HUES48 (cell line): ENCODE results near the gene TENM4.

Experiments used
- H3K27ac ChIP-seq: one replicate; pipeline ENCODE4 v1.7.0; 2013; ENCODE audit warnings: low read depth, low read length, inconsistent platforms
- H3K27me3 ChIP-seq: 2 replicates; pipeline ENCODE4 v1.6.1; 2013; ENCODE audit warnings: mild to moderate bottlenecking, low read length; ENCODE audit not compliant: control insufficient read depth, insufficient read depth
- H3K36me3 ChIP-seq: 2 replicates; pipeline ENCODE4 v1.6.1; 2013; ENCODE audit warnings: low read length; ENCODE audit not compliant: control insufficient read depth, insufficient read depth
- H3K4me1 ChIP-seq: 2 replicates; pipeline ENCODE4 v1.6.1; 2013; ENCODE audit warnings: mild to moderate bottlenecking, low read length; ENCODE audit not compliant: control insufficient read depth, insufficient read depth
- H3K4me3 ChIP-seq: 2 replicates; pipeline ENCODE4 v1.5.1; 2013; ENCODE audit warnings: mild to moderate bottlenecking, low read depth, low read length
- H3K9ac ChIP-seq: 2 replicates; pipeline ENCODE4 v1.6.1; 2013; ENCODE audit warnings: mild to moderate bottlenecking, low read depth, low read length, moderate library complexity
- H3K9me3 ChIP-seq: 2 replicates; pipeline ENCODE4 v1.6.1; 2013; ENCODE audit warnings: low read length; ENCODE audit not compliant: control insufficient read depth, insufficient read depth

Gene TENM4

DNA sequence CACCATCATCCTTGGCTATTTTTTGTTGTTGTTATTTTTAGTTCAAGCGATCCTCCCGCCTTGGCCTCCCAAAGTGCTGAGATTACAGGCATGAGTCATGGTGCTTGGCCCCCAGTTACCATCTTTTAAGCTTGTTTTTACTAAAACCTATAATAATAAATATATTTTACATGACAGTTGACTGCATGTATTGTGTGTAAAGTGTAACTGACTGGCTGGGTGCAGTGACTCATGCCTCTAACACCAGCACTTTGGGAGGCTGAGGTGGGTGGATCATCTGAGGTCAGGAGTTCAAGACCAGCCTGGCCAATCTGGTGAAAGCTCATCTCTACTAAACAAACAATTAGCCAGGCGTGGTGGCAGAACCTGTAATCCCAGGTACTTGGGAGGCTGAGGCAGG lies 386.2 kb downstream of the TENM4 start:
- no peaks in the 10 kb centered on the region for H3K36me3 ChIP-seq
- H3K27ac ChIP-seq = no peak overlapping the region
- no peak overlapping the region for H3K9ac ChIP-seq
- no peaks in the 10 kb centered on the region for H3K27me3 ChIP-seq
- H3K4me3 ChIP-seq = no peak overlapping the region
- no peaks in the 10 kb centered on the region for H3K9me3 ChIP-seq
- peaks cover 7% of the 10 kb centered on the region; the same call in 1 of the 2 replicates for H3K4me1 ChIP-seq

DNA sequence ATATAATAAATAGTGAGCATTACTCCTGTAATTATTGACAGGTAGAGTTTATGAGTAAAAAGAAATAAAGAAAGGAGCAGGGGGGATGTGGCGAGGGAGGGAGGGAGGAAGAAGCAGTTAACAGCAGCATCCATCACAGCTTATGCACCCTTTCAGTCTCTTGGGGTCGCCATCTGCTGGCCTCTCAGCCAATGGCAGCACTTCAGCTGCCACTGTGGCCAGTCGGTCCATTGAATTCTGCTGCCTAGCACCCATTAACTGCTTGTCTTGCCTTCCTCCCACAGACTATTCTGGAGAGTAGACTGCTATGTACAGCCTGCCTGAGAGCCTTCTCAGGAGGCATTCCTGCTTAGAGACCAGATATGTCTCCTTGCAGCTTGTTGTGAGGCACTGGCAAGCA lies 388.3 kb downstream of the TENM4 start:
- H3K27me3 ChIP-seq = no peaks in the 10 kb centered on the region
- no peaks in the 10 kb centered on the region for H3K36me3 ChIP-seq
- H3K4me3 ChIP-seq = no peak overlapping the region
- H3K9ac ChIP-seq = no peak overlapping the region
- no peaks in the 10 kb centered on the region for H3K9me3 ChIP-seq
- no peak overlapping the region for H3K27ac ChIP-seq
- H3K4me1 ChIP-seq = peaks cover 5% of the 10 kb centered on the region; the same call in 1 of the 2 replicates

DNA sequence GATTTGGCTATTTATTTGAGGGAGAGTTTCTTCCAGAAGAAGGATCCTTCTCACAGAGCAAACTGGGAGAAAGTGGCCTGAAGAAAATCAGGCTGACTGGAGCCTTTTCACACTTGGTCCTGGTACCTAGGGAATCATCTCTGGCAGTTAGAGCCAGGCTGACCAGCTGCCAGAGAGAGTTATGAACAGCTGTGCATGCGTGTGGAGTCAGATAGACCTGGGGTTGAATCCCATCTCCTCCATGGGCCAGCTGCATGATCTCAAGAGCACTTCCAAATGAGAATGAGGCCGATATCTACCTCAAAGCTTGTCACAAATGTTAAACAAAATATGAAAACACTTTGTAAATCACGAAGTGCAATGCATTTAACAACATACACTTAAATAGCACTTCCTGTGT lies 390.0 kb downstream of the TENM4 start:
- peaks cover 5% of the 10 kb centered on the region; the same call in 1 of the 2 replicates for H3K4me1 ChIP-seq
- H3K27ac ChIP-seq = no peak overlapping the region
- H3K36me3 ChIP-seq = no peaks in the 10 kb centered on the region
- H3K9ac ChIP-seq = no peak overlapping the region
- H3K4me3 ChIP-seq = no peak overlapping the region
- no peaks in the 10 kb centered on the region for H3K9me3 ChIP-seq
- no peaks in the 10 kb centered on the region for H3K27me3 ChIP-seq

- no peak overlapping the region for H3K9ac ChIP-seq
- no peaks in the 10 kb centered on the region for H3K27me3 ChIP-seq
- no peak overlapping the region for H3K27ac ChIP-seq
- no peak overlapping the region for H3K4me3 ChIP-seq
- H3K4me1 ChIP-seq = peaks cover 5% of the 10 kb centered on the region; the same call in 1 of the 2 replicates
- H3K36me3 ChIP-seq = no peaks in the 10 kb centered on the region
- H3K9me3 ChIP-seq = no peaks in the 10 kb centered on the region
Measured at GRCh38 chr11:79049741-79050179, 391.1 kb downstream of the TENM4 start.

- H3K27me3 ChIP-seq = no peaks in the 10 kb centered on the region
- H3K27ac ChIP-seq = no peak overlapping the region
- H3K4me3 ChIP-seq = no peak overlapping the region
- H3K4me1 ChIP-seq = peaks cover 5% of the 10 kb centered on the region; the same call in 1 of the 2 replicates
- H3K36me3 ChIP-seq = no peaks in the 10 kb centered on the region
- H3K9me3 ChIP-seq = no peaks in the 10 kb centered on the region
- no peak overlapping the region for H3K9ac ChIP-seq
Measured at GRCh38 chr11:79047980-79048379, 392.9 kb downstream of the TENM4 start.

DNA sequence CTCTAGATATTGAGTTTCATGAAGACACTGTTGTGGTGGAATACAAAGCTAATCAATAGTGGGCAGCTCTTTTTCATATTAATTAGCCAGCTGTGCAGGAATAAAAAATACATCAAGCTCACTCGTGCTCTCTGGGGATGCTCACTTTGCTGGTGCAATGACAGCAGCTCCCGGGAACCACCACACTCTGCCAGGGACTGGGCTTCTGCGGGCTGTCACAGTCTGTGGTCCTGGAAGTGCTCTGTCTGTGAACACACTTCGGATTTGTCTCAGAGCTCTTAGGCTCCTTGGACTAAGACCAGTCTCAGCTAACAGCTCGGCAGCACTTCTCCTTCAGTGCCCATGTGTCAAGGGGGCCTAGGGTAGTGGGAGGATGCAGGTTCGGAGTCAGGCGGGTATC lies 393.5 kb downstream of the TENM4 start:
- H3K4me1 ChIP-seq = peaks cover 5% of the 10 kb centered on the region; the same call in 1 of the 2 replicates
- H3K27me3 ChIP-seq = no peaks in the 10 kb centered on the region
- no peaks in the 10 kb centered on the region for H3K36me3 ChIP-seq
- H3K27ac ChIP-seq = no peak overlapping the region
- H3K4me3 ChIP-seq = no peak overlapping the region
- H3K9me3 ChIP-seq = no peaks in the 10 kb centered on the region
- no peak overlapping the region for H3K9ac ChIP-seq

GRCh38 chr11:79046366-79046765 lies 394.5 kb downstream of the TENM4 start:
- no peaks in the 10 kb centered on the region for H3K27me3 ChIP-seq
- H3K9ac ChIP-seq = no peak overlapping the region
- no peaks in the 10 kb centered on the region for H3K9me3 ChIP-seq
- H3K4me3 ChIP-seq = no peak overlapping the region
- H3K27ac ChIP-seq = no peak overlapping the region
- H3K4me1 ChIP-seq = peaks cover 5% of the 10 kb centered on the region; the same call in 1 of the 2 replicates
- no peaks in the 10 kb centered on the region for H3K36me3 ChIP-seq

DNA sequence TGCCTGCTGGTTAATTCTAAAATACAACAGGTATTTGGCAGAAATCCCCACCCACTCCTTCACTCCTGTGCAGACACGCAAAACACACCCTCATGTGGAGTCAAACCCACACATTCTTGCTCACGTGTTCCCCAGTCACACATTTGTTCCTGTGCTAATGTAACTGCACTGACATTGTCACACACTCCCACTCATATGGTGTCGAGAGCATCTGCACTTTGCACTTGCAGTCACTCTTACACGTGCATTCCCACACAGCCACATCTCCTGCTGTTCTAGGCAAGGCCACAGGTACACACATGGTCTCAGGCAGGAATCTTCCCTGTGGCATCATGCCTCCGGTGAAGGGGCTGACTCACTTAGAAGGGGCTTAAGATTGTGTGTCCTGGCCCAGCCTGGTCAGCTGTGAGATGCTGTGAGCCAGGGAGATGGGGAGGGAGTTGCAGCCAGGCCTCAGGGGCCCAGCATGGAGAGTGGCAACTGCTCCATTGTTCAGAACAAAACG lies 395.0 kb downstream of the TENM4 start:
- H3K27ac ChIP-seq = no peak overlapping the region
- no peaks in the 10 kb centered on the region for H3K27me3 ChIP-seq
- no peak overlapping the region for H3K4me3 ChIP-seq
- no peak overlapping the region for H3K9ac ChIP-seq
- no peaks in the 10 kb centered on the region for H3K9me3 ChIP-seq
- peaks cover 5% of the 10 kb centered on the region; the same call in 1 of the 2 replicates for H3K4me1 ChIP-seq
- no peaks in the 10 kb centered on the region for H3K36me3 ChIP-seq

GRCh38 chr11:79045018-79045799 lies 395.6 kb downstream of the TENM4 start:
- no peak overlapping the region for H3K27ac ChIP-seq
- no peaks in the 10 kb centered on the region for H3K27me3 ChIP-seq

DNA sequence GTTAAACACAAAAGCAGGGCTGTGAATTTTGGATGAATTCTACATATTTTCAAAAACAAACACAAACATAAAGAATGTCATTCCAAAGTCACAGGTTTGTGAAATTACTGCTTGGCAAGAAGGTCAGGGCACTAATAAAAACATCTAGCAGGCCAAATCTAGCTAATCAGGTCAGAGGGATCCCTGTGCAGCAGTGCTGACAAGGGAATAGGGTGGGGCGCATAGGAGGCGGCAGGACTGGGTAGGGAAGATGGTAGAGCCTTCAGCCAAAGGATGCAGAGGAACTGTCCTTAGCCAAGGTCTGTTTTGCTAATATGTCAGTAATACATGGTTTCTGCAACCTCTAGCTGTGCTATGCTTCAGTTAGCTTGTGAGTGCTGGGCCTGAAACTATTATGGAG lies 396.6 kb downstream of the TENM4 start:
- no peaks in the 10 kb centered on the region for H3K27me3 ChIP-seq
- H3K9ac ChIP-seq = no peak overlapping the region
- no peaks in the 10 kb centered on the region for H3K4me1 ChIP-seq
- no peak overlapping the region for H3K4me3 ChIP-seq
- no peaks in the 10 kb centered on the region for H3K36me3 ChIP-seq
- no peaks in the 10 kb centered on the region for H3K9me3 ChIP-seq
- no peak overlapping the region for H3K27ac ChIP-seq

More at GRCh38 chr11:79045018-79045799, 395.6 kb downstream of the TENM4 start:
- Histone ChIP-seq H3K4me1 (peaks cover 5% of the 10 kb centered on the region; the same call in 1 of the 2 replicates), H3K4me3 (no peak overlapping the region), H3K9ac (no peak overlapping the region), H3K9me3 (no peaks in the 10 kb centered on the region), H3K36me3 (no peaks in the 10 kb centered on the region)

GRCh38 chr11:79043726-79044125 lies 397.1 kb downstream of the TENM4 start:
- no peaks in the 10 kb centered on the region for H3K27me3 ChIP-seq

More at GRCh38 chr11:79043726-79044125, 397.1 kb downstream of the TENM4 start:
- H3K4me3 ChIP-seq = no peak overlapping the region
- H3K9me3 ChIP-seq = no peaks in the 10 kb centered on the region
- H3K4me1 ChIP-seq = no peaks in the 10 kb centered on the region
- no peak overlapping the region for H3K27ac ChIP-seq
- no peaks in the 10 kb centered on the region for H3K36me3 ChIP-seq
- H3K9ac ChIP-seq = no peak overlapping the region
